ENCODE results near the gene TMEM145.

DNA sequence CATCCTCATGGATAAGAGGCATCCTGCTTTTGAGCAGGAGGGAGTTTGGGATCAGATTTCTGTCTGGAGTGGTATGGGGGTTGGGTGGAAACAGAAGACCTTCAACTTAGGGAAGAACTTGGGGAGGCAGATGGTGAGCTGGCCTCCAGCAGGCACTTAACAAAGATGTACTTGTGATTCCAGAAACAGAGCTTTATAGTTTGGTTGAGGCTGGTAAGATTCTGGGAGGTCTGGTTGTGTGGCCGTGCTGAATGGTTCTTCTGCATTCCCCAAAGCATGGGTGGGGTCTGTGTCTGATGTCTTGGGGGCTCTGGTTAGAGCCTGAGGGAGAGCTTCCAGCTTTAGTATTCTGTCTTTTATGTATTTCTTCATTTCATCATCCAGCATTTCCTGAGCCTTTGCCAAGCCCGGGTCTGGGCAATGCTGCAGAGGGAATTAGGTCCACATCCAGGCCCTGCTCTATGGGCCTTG lies 17.2 kb downstream of the TMEM145 start:
- TF ChIP-seq, protein P1, sequence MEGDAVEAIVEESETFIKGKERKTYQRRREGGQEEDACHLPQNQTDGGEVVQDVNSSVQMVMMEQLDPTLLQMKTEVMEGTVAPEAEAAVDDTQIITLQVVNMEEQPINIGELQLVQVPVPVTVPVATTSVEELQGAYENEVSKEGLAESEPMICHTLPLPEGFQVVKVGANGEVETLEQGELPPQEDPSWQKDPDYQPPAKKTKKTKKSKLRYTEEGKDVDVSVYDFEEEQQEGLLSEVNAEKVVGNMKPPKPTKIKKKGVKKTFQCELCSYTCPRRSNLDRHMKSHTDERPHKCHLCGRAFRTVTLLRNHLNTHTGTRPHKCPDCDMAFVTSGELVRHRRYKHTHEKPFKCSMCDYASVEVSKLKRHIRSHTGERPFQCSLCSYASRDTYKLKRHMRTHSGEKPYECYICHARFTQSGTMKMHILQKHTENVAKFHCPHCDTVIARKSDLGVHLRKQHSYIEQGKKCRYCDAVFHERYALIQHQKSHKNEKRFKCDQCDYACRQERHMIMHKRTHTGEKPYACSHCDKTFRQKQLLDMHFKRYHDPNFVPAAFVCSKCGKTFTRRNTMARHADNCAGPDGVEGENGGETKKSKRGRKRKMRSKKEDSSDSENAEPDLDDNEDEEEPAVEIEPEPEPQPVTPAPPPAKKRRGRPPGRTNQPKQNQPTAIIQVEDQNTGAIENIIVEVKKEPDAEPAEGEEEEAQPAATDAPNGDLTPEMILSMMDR (IDR thresholded peaks at IDR 0.05; ENCODE audit: low read depth, low read length, poor library complexity, severe bottlenecking) = no peak
- no peak for TF ChIP-seq EZH2phosphoT487 (IDR thresholded peaks at IDR 0.05; ENCODE audit: borderline replicate concordance, low read length)
